T-cell (primary cell): ENCODE data around the gene ROR2. TPM values are rescaled to one million over a fixed set of nuclear protein-coding genes. Genes with fewer than 3 reads are reported as not detected.

Experiments
- ATAC-seq, 4 experiments: fragments of 200-7000 bp in 3 of 4; fragments of 150-1000 bp in 1 of 4; cut with Tn5 transposase; replicated peaks in 1 of 4; 1 replicate in 3 of 4; 2 replicates in 1 of 4; pipeline ENCODE4 v1.10.0; 2021; ENCODE audit warnings: moderate library complexity in 3 of 4, mild to moderate bottlenecking in 2 of 4, moderate number of reproducible peaks in 1 of 4
- CTCF ChIA-PET, 2 donors: fragments of 300-600 bp; sonication (Branson Sonifier 250); formaldehyde crosslinking; loops; one replicate each; lab custom pipeline; 2022; ENCODE audit warnings: antibody characterized with exemption in 2 of 2; lab: Charles Lee
- POLR2A ChIA-PET, 2 donors: fragments of 300-600 bp; sonication (Branson Sonifier 250); formaldehyde crosslinking; loops; one replicate each; lab custom pipeline; 2022; ENCODE audit warnings: antibody characterized with exemption in 2 of 2; lab: Charles Lee
- DNase-seq, 35 experiments: peaks; one replicate each; pipeline versions ENCODE4 v3.0.0 to v3.0.0-alpha.2; 2013 to 2023
- H3K27ac ChIP-seq: one replicate; pipeline ENCODE4 v1.5.1; 2013; ENCODE audit warnings: low read length
- H3K27me3 ChIP-seq, 2 experiments: replicated peaks in 1 of 2; 1 replicate in 1 of 2; 2 replicates in 1 of 2; pipeline versions ENCODE4 v1.6.1 to v1.7.0; 2013; ENCODE audit warnings: low read length in 1 of 2, mixed read lengths in 1 of 2; ENCODE audit not compliant: control insufficient read depth in 2 of 2, insufficient read depth in 2 of 2; ENCODE audit errors: extremely low read depth in 1 of 2
- H3K36me3 ChIP-seq, 2 donors: 1 replicate in 1 of 2; 2 replicates in 1 of 2; pipeline versions ENCODE4 v1.6.1 to v1.7.0; 2013; ENCODE audit warnings: low read length in 1 of 2; ENCODE audit not compliant: control insufficient read depth in 2 of 2, insufficient read depth in 1 of 2; ENCODE audit errors: extremely low read depth in 1 of 2
- H3K4me1 ChIP-seq, 2 experiments: 1 replicate in 1 of 2; 2 replicates in 1 of 2; pipeline versions ENCODE4 v1.6.1 to v1.7.0; 2013; ENCODE audit warnings: low read length in 2 of 2, mixed read lengths in 1 of 2; ENCODE audit not compliant: insufficient read depth in 2 of 2, control insufficient read depth in 1 of 2; ENCODE audit errors: extremely low read depth in 1 of 2
- H3K4me3 ChIP-seq, 2 donors: 1 replicate in 1 of 2; 2 replicates in 1 of 2; pipeline versions ENCODE4 v1.5.1 to v1.7.0; 2013; ENCODE audit warnings: mild to moderate bottlenecking in 2 of 2, low read length in 1 of 2, moderate library complexity in 1 of 2; ENCODE audit not compliant: control insufficient read depth in 1 of 2; ENCODE audit errors: extremely low read depth in 1 of 2
- H3K9me3 ChIP-seq: 2 replicates; pipeline ENCODE4 v1.7.0; 2013
- H3K27ac Mint-ChIP-seq, 2 donors: one replicate each; pipeline ENCODE4 v1.8.0; 2020 to 2021; ENCODE audit warnings: mild to moderate bottlenecking in 2 of 2, mixed read lengths in 2 of 2
- H3K27me3 Mint-ChIP-seq, 2 donors: one replicate each; pipeline ENCODE4 v1.8.0; 2021 to 2022; ENCODE audit warnings: mixed read lengths in 2 of 2
- H3K36me3 Mint-ChIP-seq: one replicate; pipeline ENCODE4 v1.8.0; 2021; ENCODE audit warnings: mixed read lengths
- H3K4me1 Mint-ChIP-seq, 3 donors: one replicate each; pipeline ENCODE4 v1.8.0; 2020 to 2022; ENCODE audit warnings: mixed read lengths in 3 of 3, mild to moderate bottlenecking in 1 of 3
- H3K4me3 Mint-ChIP-seq, 3 donors: one replicate each; pipeline ENCODE4 v1.8.0; 2020 to 2022; ENCODE audit warnings: mild to moderate bottlenecking in 3 of 3, mixed read lengths in 3 of 3, moderate library complexity in 3 of 3
- H3K9me3 Mint-ChIP-seq, 3 donors: one replicate each; pipeline ENCODE4 v1.8.0; 2020 to 2022; ENCODE audit warnings: mixed read lengths in 3 of 3
- WGBS: methylation state at CpG from one replicate; pipeline ENCODE4 v1.1.5; 2013; ENCODE audit warnings: missing lambda C conversion rate; ENCODE audit not compliant: insufficient coverage; 5-methylcytosine and 5-hydroxymethylcytosine counted together
- total RNA-seq, 35 experiments: library from RNA in 6 of 35; stranded (reverse) in 6 of 35; fragments of 120-200 nt in 1 of 35; gene quantifications; one replicate each; pipeline versions ENCODE4 v1.2.1 to v1.2.4 and lab custom pipeline; 2013 to 2026

Gene ROR2
- total RNA-seq, 5 donors from 2014 or later (not counting 1 experiment from before 2014, with no cell fraction given): 0.07 to 0.28 (median 0.15) TPM; not detected in 1

DNA sequence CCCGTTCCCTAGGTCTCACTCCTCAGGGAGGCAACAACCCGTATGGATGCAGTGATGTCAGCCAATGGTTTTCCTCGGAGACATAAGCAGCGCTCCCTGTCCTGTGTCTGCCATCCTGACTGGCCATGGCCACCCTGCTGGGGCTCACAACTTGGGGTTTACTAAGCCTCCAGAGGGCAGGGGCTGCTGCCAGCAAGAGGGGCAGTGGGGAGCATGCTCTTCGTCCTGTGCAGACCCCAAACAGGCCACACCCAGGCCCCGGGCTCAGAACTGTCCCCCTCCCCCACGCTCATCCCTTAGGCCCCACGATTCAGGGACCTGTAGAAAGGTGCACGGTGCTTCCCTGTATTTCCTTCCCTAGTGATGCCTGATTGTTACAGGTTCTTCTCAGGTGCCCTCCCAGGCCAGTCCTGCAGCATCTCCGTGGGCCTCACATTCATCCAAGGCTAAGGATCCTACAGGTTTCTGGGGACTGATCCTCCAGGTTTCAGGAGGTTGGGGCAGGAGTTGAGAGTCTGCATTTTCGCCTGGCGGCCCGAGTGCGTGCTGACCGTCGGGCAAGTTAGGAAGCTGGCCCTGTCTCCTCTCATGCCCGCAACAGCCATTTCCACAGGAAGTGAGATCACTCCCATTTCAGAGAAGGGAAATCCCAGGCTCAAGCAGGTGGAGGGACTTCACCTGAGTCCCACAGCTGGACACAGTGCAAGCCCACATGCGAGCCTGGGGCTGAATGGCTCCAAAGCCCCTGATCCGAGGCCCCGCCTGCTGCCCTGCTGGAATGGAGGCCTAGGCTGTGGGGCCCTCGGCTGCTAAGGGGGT lies 217.6 kb downstream of the ROR2 start:
- Histone ChIP-seq H3K36me3 (no peaks in the 10 kb centered on the region), H3K27me3 (peaks cover 0 to 21% of the 10 kb centered on the region in 2 experiments), H3K4me1 (peaks cover 0 to 5% of the 10 kb centered on the region in 2 experiments), H3K27ac (no peak overlapping the region), H3K9me3 (no peaks in the 10 kb centered on the region), H3K4me3 (no peak overlapping the region)
- Mint-ChIP-seq H3K4me1 (no peaks in the 10 kb centered on the region), H3K36me3 (no peaks in the 10 kb centered on the region), H3K4me3 (no peak overlapping the region), H3K9me3 (no peaks in the 10 kb centered on the region), H3K27ac (no peak overlapping the region), H3K27me3 (peaks cover 20% of the 10 kb centered on the region in 2 donors)
- no peak for ATAC-seq
- WGBS: 77% methylated on average over 17 of the region's 21 CpGs
- ChIA-PET CTCF (no interaction called here), POLR2A (no interaction called here)
- no peak for DNase-seq

DNA sequence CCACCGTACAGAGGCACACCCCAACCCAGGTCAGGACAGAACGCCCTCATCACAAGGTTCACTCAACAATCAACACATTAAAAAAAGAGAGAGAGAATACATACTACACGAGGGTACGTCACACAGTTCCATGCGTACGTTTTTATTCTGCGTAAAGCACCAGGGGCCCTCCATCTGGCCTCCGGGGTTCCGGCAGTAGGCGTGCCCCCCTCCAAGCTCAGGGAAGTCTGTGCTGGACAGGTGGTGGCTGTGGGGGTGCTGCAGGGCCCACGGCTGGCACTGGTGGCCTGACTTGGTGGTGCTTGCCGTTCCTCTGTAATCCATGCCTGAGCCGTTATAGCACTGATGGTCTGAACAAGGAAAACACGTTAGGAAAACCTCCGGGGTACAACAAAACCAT lies 219.2 kb downstream of the ROR2 start:
- Histone ChIP-seq H3K27ac (no peak overlapping the region), H3K36me3 (no peaks in the 10 kb centered on the region), H3K27me3 (peaks cover 0 to 7% of the 10 kb centered on the region in 2 experiments), H3K4me1 (peaks cover 0 to 5% of the 10 kb centered on the region in 2 experiments), H3K9me3 (no peaks in the 10 kb centered on the region), H3K4me3 (no peak overlapping the region)
- Mint-ChIP-seq H3K4me3 (no peak overlapping the region), H3K4me1 (no peaks in the 10 kb centered on the region), H3K27ac (no peak overlapping the region), H3K27me3 (peaks cover 8 to 9% of the 10 kb centered on the region in 2 donors), H3K36me3 (no peaks in the 10 kb centered on the region), H3K9me3 (no peaks in the 10 kb centered on the region)
- ChIA-PET CTCF (no interaction called here), POLR2A (no interaction called here)
- ATAC-seq (no peak), DNase-seq (no peak)
- 95% methylated on average over 6 of the region's 15 CpGs for WGBS

DNA sequence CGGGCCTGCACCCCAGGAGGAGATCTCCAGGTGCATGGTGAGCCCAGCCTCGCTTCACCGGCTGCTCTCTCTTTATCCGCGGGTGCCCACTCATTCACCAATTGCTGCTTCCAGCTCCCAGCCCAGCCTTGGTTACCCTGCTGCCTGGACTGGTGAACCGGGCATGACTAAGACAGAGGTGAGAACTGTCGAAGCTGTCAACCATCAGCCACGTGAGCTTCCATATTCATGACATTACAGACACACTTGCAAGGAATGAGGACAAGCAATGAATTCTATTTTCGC lies 220.5 kb downstream of the ROR2 start:
- no peak for DNase-seq
- Histone ChIP-seq H3K4me1 (peaks cover 0 to 2% of the 10 kb centered on the region in 2 experiments), H3K36me3 (no peaks in the 10 kb centered on the region), H3K9me3 (no peaks in the 10 kb centered on the region), H3K4me3 (no peak overlapping the region), H3K27ac (no peak overlapping the region), H3K27me3 (peaks cover 0 to 8% of the 10 kb centered on the region in 2 experiments)
- Mint-ChIP-seq H3K27ac (no peak overlapping the region), H3K4me1 (no peaks in the 10 kb centered on the region), H3K4me3 (no peak overlapping the region), H3K9me3 (no peaks in the 10 kb centered on the region), H3K36me3 (no peaks in the 10 kb centered on the region), H3K27me3 (peaks cover 2 to 6% of the 10 kb centered on the region in 2 donors)
- ChIA-PET POLR2A (no interaction called here), CTCF (no interaction called here)
- WGBS: 76% methylated on average over 5 of the region's 9 CpGs
- ATAC-seq: no peak

DNA sequence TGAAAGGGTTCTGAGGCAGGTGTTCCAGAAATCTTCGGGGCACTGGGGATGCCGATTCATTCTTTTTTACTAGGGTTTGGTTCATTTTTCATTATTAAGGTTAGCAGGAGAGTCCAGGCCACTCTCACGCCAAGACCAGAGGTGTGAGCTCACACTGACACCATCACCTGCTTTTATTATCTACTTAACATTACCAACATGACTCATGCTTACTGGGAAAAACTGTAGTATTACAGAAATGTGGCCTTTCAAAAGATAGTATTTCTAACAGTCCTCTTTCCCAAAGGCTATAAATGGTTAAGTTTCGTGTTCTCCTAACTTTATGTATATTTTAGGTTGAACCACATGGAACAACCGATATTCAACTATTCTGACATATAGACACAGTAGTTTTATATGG lies 222.1 kb downstream of the ROR2 start:
- Histone ChIP-seq H3K4me1 (no peaks in the 10 kb centered on the region), H3K36me3 (no peaks in the 10 kb centered on the region), H3K27ac (no peak overlapping the region), H3K27me3 (peaks cover 0 to 4% of the 10 kb centered on the region in 2 experiments), H3K4me3 (no peak overlapping the region), H3K9me3 (no peaks in the 10 kb centered on the region)
- ATAC-seq (no peak), DNase-seq (no peak)
- peaks cover 0 to 7% of the 10 kb centered on the region in 2 donors for H3K27me3 Mint-ChIP-seq
- no peaks in the 10 kb centered on the region for H3K9me3 Mint-ChIP-seq
- H3K4me1 Mint-ChIP-seq: no peaks in the 10 kb centered on the region
- CTCF ChIA-PET: interaction anchor here (0.9 to 1.5 kb wide), 4 partner anchors 743 to 816 kb away, joined by 3 to 14 read pairs (median 4); no protein-coding TSS in a partner anchor
- H3K4me3 Mint-ChIP-seq: no peak overlapping the region
- WGBS: no CpG with 5 or more reads among the region's 5 CpGs
- no peak overlapping the region for H3K27ac Mint-ChIP-seq
- POLR2A ChIA-PET: no interaction called here
- H3K36me3 Mint-ChIP-seq: no peaks in the 10 kb centered on the region

DNA sequence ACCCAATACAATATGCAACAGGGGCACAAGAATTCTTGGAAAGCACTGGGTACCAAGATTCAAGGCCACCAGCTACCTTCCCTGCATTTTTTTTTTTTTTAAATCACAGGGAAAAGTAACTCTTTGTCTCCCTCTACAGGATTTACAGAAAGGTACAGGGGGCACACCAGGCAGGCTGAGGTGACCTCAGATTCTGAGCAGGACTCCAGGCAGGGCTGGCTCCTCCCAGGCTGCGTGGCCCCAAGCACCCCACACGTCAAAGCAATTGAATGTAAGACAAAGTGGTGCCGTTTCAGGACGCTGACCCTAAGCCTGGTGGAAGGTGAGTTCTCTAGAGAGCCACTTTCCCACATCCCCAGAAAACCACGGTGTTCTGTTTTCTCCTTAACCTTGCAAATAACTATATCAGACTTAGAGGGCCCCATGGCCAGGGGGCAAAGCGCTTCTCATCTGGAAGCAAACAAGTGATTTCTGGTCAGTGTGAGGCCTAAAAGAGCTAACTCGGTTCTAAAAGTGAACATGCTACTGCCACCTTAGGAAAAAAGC lies 222.6 kb downstream of the ROR2 start:
- no peaks in the 10 kb centered on the region for H3K4me1 ChIP-seq
- no peaks in the 10 kb centered on the region for H3K9me3 ChIP-seq
- H3K36me3 ChIP-seq: no peaks in the 10 kb centered on the region
- peak in 3 of 4 experiments; percentile 40 to 45 (median 41) for ATAC-seq
- H3K27ac Mint-ChIP-seq: no peak overlapping the region
- ChIA-PET POLR2A (no interaction called here), CTCF (interaction anchor here (0.6 to 1.5 kb wide), 10 partner anchors 37 to 815 kb away, joined by 3 to 14 read pairs (median 3); no protein-coding TSS in a partner anchor)
- no peaks in the 10 kb centered on the region for H3K36me3 Mint-ChIP-seq
- no peak overlapping the region for H3K4me3 ChIP-seq
- 79% methylated on average over 3 of the region's 7 CpGs for WGBS
- H3K4me1 Mint-ChIP-seq: no peaks in the 10 kb centered on the region
- H3K27me3 Mint-ChIP-seq: peaks cover 0 to 7% of the 10 kb centered on the region in 2 donors
- H3K27ac ChIP-seq: no peak overlapping the region
- peaks cover 0 to 4% of the 10 kb centered on the region in 2 experiments for H3K27me3 ChIP-seq
- DNase-seq: peak in 5 of 35 experiments; percentile 5 to 52 (median 11)
- H3K4me3 Mint-ChIP-seq: no peak overlapping the region
- H3K9me3 Mint-ChIP-seq: no peaks in the 10 kb centered on the region

DNA sequence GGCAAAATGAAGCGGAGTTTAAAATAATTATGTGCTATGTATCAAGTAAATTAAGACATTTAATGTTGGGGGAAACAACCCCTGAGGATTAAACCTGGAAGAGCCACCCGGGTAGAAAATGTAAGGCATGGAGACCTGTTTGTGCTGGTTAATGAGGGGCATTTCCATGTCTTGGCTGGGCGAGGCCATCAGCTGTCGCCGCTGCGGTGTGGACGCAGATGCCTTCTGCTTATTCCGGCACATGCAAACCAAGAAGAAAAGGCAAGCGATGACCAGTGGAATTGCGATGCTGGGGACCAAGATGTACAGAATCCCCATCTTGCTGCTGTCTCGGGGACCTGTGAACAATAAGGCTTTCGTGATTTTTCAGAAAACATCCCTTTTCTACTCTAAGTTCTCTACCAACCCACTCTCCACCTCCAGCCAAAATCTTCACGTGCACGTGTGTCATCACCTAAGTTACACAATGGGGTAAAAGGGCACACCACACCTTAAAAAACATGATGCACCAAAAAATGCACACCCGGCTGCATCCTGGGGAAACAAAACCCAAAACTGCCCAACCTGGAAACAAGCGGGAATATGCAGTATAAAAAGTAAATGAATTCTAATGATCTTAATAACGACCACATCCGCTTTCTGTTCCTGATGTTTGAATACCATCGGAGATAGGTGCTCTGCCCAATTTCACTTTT lies 223.5 kb downstream of the ROR2 start:
- Mint-ChIP-seq H3K4me3 (no peak overlapping the region), H3K4me1 (no peaks in the 10 kb centered on the region), H3K27me3 (peaks cover 5 to 10% of the 10 kb centered on the region in 2 donors), H3K36me3 (no peaks in the 10 kb centered on the region), H3K27ac (peak overlapping the region in 1 of 2 donors; percentile 19), H3K9me3 (no peaks in the 10 kb centered on the region)
- ATAC-seq (no peak), DNase-seq (no peak)
- WGBS: 91% methylated on average over 13 of the region's 19 CpGs
- ChIA-PET CTCF (interaction anchor here (0.5 to 1.3 kb wide), 10 partner anchors 36 to 1939 kb away, joined by 3 to 14 read pairs (median 3); no protein-coding TSS in a partner anchor), POLR2A (no interaction called here)
- no peaks in the 10 kb centered on the region for H3K4me1 ChIP-seq
- no peaks in the 10 kb centered on the region for H3K9me3 ChIP-seq
- H3K27ac ChIP-seq: no peak overlapping the region
- H3K36me3 ChIP-seq: no peaks in the 10 kb centered on the region
- H3K27me3 ChIP-seq: peaks cover 0 to 7% of the 10 kb centered on the region in 2 experiments
- H3K4me3 ChIP-seq: no peak overlapping the region
